Liver (tissue), 3 donors: ENCODE results near the gene STAG3.

ENCODE experiments used
- EGR1 ChIP-seq, 2 donors: IDR thresholded peaks; 2 replicates each; pipeline ENCODE4 v1.6.1; 2016 to 2018; ENCODE audit warnings: antibody characterized with exemption in 2 of 2, low read depth in 2 of 2
- FOXA1 ChIP-seq: IDR thresholded peaks from 2 replicates; pipeline ENCODE4 v1.6.1; 2016; ENCODE audit warnings: antibody characterized with exemption
- HNF4G ChIP-seq: IDR thresholded peaks from 2 replicates; pipeline ENCODE4 v1.6.1; 2016; ENCODE audit warnings: antibody characterized with exemption
- JUND ChIP-seq, 2 donors: IDR thresholded peaks; 2 replicates each; pipeline ENCODE4 v1.6.1; 2016; ENCODE audit warnings: antibody characterized with exemption in 2 of 2
- RAD21 ChIP-seq, 2 donors: IDR thresholded peaks; 2 replicates each; pipeline ENCODE4 v1.6.1; 2016; ENCODE audit warnings: antibody characterized with exemption in 2 of 2, mild to moderate bottlenecking in 2 of 2
- SP1 ChIP-seq: IDR thresholded peaks from 2 replicates; pipeline ENCODE4 v1.6.1; 2018; ENCODE audit warnings: antibody characterized with exemption, mild to moderate bottlenecking
- TAF1 ChIP-seq: conservative IDR thresholded peaks from 2 replicates; pipeline ENCODE4 v1.6.1; 2016; ENCODE audit warnings: antibody characterized with exemption, mild to moderate bottlenecking
- YY1 ChIP-seq: IDR thresholded peaks from 2 replicates; pipeline ENCODE4 v1.6.1; 2016; ENCODE audit warnings: antibody characterized with exemption, mild to moderate bottlenecking
- TF ChIP-seq, protein P1 (sequence below): fragments of 150-350 bp; IDR thresholded peaks from 2 replicates; pipeline ENCODE4 v1.5.1; 2017; ENCODE audit warnings: improper control_type of control experiment, low read depth, low read length; ENCODE audit not compliant: missing input control
- TF ChIP-seq, protein P2 (sequence below): IDR thresholded peaks from 2 replicates; pipeline ENCODE4 v1.6.1; 2016; ENCODE audit warnings: antibody characterized with exemption
- TF ChIP-seq, protein P3 (sequence below): IDR thresholded peaks from 2 replicates; pipeline ENCODE4 v1.6.1; 2016; ENCODE audit warnings: antibody characterized with exemption, mild to moderate bottlenecking
- TF ChIP-seq, protein P4 (sequence below): IDR thresholded peaks from 2 replicates; pipeline ENCODE4 v1.6.1; 2016; ENCODE audit warnings: antibody characterized with exemption
- TF ChIP-seq, protein P5 (sequence below): IDR thresholded peaks from 2 replicates; pipeline ENCODE4 v1.6.1; 2016; ENCODE audit warnings: antibody characterized with exemption
- donor health status: healthy.
- donor health status: healthy.

DNA sequence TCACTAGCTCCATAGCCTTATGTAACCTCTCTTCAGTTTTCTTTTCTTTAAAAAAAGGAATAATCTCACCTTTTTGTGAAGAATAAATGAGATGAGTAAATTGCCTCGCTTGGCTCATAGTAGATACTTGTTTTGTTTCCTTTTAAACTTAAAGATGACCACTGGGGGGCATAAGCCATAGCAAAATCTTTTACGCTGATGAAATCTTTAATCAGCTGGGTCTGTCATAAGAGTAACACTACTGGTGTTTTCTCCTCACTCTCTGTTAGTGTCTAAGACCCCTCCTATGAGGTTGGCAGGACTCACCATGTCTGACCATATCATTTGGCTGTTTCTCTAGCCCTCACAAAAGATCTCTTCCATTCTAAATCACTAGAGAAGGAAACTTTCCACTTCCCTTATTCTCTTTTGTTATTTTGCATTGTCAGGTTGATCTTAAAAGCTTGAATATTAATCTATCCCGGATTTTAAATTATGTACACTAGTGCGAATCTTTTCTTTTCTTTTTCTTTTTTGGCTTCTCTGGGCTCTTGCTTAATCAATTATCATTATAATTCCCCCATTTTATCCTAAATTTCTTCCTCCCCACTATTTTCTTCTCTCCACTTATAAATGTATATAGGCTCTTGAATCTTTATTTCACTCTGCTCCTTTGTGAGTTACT is 12.5 kb downstream of the STAG3 start:
- TF ChIP-seq, protein P1, sequence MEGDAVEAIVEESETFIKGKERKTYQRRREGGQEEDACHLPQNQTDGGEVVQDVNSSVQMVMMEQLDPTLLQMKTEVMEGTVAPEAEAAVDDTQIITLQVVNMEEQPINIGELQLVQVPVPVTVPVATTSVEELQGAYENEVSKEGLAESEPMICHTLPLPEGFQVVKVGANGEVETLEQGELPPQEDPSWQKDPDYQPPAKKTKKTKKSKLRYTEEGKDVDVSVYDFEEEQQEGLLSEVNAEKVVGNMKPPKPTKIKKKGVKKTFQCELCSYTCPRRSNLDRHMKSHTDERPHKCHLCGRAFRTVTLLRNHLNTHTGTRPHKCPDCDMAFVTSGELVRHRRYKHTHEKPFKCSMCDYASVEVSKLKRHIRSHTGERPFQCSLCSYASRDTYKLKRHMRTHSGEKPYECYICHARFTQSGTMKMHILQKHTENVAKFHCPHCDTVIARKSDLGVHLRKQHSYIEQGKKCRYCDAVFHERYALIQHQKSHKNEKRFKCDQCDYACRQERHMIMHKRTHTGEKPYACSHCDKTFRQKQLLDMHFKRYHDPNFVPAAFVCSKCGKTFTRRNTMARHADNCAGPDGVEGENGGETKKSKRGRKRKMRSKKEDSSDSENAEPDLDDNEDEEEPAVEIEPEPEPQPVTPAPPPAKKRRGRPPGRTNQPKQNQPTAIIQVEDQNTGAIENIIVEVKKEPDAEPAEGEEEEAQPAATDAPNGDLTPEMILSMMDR = peak; percentile 40
- no peak for TF ChIP-seq SP1
- TF ChIP-seq TAF1 = no peak
- TF ChIP-seq RAD21 (IDR thresholded peaks at IDR 0.05) = peak; percentile 73 to 81
- no peak for TF ChIP-seq YY1
- TF ChIP-seq EGR1 (IDR thresholded peaks at IDR 0.05; ENCODE audit: low read depth in 2 of 2) = no peak
- TF ChIP-seq, protein P2, sequence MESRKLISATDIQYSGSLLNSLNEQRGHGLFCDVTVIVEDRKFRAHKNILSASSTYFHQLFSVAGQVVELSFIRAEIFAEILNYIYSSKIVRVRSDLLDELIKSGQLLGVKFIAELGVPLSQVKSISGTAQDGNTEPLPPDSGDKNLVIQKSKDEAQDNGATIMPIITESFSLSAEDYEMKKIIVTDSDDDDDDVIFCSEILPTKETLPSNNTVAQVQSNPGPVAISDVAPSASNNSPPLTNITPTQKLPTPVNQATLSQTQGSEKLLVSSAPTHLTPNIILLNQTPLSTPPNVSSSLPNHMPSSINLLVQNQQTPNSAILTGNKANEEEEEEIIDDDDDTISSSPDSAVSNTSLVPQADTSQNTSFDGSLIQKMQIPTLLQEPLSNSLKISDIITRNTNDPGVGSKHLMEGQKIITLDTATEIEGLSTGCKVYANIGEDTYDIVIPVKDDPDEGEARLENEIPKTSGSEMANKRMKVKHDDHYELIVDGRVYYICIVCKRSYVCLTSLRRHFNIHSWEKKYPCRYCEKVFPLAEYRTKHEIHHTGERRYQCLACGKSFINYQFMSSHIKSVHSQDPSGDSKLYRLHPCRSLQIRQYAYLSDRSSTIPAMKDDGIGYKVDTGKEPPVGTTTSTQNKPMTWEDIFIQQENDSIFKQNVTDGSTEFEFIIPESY = no peak
- TF ChIP-seq, protein P3, sequence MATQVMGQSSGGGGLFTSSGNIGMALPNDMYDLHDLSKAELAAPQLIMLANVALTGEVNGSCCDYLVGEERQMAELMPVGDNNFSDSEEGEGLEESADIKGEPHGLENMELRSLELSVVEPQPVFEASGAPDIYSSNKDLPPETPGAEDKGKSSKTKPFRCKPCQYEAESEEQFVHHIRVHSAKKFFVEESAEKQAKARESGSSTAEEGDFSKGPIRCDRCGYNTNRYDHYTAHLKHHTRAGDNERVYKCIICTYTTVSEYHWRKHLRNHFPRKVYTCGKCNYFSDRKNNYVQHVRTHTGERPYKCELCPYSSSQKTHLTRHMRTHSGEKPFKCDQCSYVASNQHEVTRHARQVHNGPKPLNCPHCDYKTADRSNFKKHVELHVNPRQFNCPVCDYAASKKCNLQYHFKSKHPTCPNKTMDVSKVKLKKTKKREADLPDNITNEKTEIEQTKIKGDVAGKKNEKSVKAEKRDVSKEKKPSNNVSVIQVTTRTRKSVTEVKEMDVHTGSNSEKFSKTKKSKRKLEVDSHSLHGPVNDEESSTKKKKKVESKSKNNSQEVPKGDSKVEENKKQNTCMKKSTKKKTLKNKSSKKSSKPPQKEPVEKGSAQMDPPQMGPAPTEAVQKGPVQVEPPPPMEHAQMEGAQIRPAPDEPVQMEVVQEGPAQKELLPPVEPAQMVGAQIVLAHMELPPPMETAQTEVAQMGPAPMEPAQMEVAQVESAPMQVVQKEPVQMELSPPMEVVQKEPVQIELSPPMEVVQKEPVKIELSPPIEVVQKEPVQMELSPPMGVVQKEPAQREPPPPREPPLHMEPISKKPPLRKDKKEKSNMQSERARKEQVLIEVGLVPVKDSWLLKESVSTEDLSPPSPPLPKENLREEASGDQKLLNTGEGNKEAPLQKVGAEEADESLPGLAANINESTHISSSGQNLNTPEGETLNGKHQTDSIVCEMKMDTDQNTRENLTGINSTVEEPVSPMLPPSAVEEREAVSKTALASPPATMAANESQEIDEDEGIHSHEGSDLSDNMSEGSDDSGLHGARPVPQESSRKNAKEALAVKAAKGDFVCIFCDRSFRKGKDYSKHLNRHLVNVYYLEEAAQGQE = no peak
- TF ChIP-seq, protein P4, sequence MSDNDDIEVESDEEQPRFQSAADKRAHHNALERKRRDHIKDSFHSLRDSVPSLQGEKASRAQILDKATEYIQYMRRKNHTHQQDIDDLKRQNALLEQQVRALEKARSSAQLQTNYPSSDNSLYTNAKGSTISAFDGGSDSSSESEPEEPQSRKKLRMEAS = no peak
- no peak for TF ChIP-seq JUND (IDR thresholded peaks at IDR 0.05)
- TF ChIP-seq, protein P5, sequence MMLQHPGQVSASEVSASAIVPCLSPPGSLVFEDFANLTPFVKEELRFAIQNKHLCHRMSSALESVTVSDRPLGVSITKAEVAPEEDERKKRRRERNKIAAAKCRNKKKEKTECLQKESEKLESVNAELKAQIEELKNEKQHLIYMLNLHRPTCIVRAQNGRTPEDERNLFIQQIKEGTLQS = no peak
- TF ChIP-seq FOXA1 = no peak
- no peak for TF ChIP-seq HNF4G
